GM18520 (cell line): ENCODE data around the gene GPR35.

ENCODE experiments used
- ATAC-seq: cut with Tn5 transposase; IDR thresholded peaks from one replicate; pipeline ENCODE4 v1.9.1; 2021; ENCODE audit not compliant: unreplicated experiment

GPR35 gene

DNA sequence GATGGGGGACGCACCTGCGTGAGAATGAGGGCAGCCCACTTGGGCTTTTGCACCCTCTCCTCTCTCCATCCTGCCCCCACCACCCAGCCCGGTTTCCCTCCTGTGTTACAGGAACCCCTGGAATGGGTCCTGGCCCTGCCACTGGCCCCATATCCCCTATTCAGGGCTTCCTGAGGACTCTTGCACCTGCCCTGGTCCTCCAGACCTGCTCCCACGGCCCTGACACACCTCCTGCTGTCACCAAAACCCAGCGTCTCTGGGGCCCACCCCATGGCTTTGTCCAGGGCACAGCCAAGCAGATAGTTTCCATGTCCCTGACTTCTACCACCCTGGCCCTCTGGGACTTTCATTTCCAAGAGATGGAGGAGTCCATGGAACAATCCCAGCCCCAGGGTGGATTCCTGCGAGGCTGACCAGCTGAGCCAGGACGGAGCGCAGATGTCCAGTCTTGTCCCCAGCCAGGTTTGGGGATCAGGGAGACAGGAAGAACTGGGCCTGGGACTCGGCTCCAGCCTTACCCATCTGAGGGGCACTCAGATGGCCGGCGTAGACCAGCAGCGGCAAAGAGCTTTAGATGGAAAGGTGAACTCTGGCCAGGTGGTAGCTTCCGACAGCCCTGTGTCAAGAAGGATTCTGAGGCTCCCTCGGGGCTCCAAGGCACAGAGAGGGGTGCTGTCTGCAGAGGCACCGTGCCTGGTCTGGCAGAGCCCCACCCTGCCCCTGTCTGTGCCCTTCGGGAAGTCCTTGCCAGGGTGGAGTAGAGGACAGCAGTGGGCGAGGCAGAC, 12.0 kb downstream of the GPR35 start:
- no peak for ATAC-seq

DNA sequence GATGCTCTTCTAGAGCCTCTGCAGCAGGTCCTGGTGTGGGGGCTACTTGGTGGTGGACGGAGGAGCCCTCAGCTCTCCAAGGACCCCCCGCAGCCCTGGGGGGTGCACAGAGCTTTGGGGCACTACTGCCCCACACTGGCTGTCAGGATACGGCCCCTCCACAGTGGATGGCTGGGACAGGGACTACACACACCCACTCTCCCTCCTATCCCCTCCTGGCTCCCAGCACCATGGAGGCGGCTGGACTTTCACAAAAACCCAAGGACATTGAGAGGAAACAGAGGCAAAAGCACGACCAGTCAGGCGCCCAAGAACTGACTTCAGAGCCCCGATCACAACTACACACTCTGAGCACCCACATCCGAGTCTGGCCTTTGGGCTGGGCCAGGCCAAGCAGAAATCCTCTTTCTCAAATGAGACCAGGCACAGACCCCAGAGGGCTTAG, 12.6 kb downstream of the GPR35 start:
- ATAC-seq = no peak

DNA sequence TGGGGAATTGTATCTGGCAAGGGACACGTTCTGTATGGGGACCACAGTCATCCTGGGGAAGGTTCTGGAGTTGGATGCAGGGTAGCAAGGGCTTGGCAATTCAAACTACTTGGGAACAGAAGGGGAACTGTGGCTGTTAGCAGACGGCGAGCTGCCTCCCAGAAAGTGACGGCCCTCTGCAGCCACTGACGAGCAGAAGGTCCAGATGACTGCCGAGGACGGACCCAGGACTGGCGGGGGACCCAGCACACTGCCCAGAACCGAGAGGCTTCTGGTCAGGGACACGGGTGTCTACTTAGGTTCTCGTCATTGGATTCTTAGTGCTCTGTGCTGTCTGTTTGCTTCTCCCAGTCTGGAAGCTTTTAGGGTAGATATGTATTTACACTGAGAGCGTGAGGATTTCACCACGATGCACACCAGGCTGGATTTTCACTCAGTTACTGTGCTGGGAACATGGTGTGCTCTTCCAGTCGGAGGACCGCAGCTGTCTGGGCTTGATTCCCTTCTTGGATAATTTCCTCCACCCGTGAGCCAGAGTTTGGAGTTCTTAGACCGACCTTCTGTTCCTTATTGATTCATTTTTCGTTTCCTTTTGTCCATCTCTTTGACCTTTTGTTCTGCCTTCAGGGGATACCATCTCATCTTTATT, 13.4 kb downstream of the GPR35 start:
- no peak for ATAC-seq

DNA sequence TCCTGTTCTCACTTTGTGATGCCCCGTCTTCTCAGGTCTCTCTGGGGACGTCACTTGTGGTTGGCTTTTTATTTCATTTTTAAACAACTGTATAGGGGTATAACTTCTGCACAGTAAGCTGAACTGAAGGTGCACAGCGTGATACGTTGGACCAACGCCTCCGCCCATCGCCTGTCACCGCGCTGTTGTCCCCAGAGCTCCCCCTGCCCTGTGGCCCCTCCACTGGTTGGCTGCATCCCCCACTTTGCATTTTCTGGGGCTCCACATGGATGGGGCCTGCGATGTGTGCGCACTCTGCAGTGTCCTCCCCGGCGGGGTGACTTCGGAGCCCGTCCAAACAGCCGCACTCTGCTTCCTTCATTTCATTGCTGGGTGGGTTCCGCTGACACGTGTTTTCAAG, 14.3 kb downstream of the GPR35 start:
- ATAC-seq = no peak

DNA sequence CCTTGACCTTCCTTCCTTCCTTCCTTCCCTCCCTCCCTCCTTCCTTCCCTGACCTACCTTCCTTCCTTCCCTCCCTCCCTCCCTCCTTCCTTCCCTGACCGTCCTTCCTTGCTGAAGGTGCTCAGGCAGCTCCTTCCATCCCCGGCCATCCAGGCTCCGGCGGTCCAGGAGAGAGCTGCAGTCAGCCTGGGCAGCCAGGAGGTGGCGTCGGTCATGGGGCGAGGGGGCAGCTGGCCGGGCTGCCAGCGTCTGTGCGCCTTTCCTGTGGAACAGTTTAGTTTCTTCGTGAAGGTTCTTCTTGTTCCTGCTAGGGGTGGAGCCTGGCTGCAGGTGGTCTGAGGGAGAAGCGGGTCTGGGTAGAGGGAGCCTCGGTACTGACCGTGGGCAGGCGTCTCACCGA, 15.7 kb downstream of the GPR35 start:
- no peak for ATAC-seq

DNA sequence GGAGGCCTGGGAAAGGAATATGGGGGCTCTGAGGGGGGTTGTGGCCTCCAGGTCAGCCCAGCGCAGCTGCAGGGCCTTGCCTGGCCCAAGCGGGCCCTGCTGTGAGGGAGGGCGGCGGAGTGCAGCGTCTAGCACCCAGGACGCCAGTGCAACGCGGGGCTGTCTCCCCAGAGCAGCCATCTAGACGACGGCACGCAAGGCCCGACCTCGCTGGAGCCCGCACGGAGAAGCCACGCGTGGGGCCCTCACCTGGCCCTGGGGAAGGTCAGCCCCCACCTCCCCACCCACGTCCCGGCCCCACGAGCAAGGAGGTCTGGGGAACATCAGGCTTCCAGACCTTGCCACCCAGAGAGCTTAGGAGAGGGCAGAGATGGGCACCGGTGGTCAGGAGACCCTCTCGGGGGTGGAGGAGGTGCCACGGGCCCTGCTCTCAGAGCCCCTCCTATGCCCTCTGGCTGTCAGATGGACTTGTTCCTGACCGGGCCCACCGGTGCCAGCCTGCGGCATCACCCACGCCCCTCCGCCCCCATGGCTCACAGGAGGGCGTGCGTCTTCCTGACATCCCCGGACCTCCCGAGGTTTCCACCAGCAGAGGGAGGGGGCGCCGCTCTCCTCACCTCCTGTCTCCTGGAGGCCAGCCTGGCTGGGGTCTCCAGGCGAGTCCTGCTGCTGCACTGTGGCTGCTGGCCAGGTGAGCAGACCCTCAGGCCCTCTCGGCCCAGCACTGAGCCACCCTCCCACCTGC, 17.0 kb downstream of the GPR35 start:
- ATAC-seq = no peak

DNA sequence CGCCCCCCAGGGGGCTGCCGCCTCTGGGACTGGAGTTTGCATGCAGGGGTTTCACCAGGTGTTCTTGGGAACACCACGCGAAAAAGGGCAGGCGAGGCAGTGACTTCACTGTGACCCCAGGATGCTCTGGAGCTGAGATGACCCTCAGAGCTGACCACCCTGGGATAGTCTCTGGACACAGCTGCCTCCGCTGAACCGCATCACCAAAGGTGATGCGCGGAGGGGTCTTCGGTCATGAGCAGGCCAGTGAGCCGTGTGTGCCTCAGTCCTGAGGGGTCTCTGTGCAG, 17.5 kb downstream of the GPR35 start:
- ATAC-seq = no peak

DNA sequence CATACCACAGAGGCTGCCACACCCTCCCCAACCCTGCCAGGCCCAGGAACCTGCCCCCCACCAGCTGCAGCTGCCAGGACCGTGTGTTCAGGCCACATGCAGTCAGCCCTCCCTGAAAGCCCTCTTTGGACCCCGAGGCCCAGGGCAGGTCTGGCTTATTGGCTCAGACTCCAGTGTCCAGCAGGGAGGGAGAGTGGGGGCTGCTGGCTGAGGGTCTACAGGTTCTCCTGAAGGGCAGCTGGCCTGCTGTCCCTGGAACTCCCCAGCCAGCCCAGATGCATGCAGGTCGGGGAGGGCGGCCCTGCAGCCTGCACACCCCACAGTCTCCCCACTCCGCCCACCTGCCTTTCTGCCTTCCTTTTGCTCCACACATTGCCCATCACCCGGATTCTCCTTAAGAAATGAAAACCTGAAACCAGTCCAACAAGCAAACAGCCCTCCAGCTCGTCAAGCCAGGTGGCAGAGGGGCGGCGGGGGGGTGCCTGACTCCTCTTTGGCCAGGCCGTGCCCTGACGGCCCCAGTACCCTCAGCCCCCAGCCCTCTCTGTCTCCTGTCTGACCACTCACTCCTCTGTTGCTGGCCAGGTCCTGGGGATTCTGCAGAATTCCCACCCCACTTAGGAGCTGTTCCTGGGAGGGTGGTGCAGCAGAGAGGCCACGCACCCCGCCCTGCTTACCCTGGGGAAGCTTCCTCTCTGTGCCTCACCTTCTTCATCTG, 18.0 kb downstream of the GPR35 start:
- no peak for ATAC-seq

DNA sequence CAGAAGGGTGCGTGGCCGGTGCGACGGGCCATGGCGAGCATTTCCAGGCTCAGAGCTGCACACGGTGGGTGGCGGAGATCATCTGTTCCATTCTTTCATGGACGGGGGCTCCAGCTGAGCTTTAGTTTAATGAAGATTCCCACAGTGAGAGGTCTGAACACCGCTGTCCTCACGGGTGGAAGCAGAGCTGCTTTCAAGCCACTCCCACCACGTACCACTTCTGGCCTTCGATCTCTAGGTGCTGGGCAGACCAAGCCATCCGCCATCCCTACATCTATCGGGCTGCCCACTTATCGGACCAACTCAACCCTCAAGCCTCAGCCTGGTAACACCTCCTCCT, 18.5 kb downstream of the GPR35 start:
- ATAC-seq = no peak

DNA sequence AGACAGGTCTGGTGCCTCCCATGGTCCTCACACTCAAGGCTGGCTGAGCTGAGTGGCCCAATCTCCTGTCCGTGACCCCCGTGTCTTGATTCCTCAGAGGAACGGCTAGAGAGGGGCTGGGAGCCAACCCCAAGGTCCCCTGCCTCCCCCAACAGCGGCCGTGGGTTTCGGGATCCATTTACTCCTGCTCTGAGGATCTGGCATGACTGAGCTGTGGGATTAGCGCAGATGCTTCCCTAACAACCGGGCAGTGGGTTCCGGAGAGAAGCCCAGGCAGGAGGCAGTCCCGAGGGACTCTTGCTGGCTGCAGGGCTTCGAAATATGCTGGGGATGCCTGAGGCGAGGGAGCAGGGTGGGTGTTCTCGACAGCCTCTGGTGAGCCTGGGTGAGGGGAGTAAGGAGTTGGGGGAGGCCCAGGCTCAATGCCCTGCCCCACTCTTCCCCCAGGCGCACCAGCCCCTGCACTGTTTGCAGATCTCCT, 18.9 kb downstream of the GPR35 start:
- ATAC-seq = no peak

DNA sequence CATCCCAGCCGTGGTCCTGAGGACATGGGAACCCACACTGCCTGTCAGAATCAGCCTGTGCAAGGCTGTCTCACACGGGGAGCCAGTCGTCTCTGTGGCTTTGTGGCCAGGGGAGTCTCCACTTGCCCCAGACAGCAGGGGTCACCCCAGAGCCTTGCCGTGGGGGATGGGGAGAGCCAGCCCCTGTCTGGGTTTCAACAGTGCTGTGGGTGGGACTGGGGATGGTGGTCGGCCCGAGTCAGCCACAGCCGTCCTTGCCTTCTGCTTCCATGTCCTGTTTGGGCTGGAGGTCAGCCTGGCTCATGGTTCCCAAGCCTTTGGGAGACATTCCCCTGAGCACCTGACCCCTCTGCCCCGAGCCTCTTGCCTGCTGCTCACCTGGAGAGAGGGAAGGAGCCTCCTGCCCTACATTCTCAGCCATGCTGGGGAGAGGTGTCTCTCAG, 19.6 kb downstream of the GPR35 start:
- ATAC-seq = no peak

DNA sequence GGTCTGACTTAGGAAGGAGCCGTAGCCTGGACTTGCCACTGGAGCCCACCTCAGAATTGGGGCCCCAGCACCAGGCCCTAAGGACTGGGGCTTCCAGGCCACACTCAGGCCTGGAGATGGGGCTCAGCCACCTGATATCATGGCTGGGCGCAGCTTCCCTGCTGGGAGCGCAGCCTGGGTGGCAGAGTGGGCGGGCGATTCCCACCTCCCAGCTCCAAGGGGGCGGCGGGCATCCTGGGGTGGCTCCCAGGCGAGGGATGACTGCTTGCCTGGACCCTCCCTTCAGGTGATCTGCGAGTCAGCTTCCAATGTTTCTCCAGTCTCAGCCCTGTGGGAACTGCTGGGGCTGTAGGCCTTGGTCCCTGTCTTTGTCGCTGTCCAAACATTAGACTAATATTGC, 20.1 kb downstream of the GPR35 start:
- no peak for ATAC-seq

DNA sequence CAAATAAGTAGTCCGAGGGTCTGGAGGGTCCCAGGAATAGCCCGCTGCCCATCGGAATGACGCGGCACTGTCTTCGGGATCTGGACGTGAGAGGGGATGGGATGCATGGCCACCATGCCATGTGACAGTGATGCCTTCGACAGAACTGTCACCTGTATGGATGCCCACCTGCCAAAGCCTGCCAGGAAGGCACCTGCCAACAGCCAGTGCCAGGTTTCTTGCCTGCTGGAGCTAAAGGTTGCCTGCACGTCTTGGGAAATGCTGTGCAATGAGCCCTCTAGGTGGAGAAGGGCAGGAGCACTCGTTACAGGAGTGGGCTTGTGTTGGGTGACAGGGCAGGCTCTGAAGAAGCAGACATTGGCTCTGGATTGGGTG, 20.5 kb downstream of the GPR35 start:
- ATAC-seq = no peak

DNA sequence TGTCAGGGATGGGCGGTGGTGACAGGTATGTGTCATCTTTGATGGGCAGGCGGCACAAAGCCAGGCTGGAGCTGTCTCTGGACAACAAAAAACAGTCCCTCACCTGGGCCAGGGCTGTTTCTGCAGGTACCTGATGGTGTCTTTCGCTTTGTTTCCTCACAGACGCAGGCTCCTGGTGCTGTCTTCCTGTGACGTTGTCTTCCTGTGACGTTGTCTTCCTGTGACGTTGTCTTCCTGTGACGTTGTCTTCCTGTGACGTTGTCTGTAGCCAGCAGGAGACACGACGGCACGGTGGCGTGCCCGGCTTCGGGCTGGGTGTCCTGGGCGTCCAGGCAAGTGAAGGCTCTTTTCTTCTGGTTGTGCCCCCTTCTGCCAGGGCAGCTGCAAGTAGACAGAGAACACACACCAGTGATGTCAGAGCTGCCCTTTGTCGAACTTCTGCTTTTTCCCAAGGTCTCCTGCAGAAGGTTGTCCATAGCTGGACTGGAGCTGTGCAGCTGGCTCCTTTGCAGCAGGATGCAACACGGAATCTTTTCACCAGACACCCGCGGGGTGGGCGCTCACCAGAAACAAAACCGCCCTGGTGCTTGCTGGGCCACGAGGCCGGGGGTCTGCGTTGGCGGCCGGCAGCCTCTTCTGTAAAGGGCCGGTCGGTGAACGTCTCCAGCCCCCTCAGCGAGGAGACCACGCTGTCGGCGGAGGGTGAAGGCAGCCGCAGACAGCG, 21.1 kb downstream of the GPR35 start:
- no peak for ATAC-seq

DNA sequence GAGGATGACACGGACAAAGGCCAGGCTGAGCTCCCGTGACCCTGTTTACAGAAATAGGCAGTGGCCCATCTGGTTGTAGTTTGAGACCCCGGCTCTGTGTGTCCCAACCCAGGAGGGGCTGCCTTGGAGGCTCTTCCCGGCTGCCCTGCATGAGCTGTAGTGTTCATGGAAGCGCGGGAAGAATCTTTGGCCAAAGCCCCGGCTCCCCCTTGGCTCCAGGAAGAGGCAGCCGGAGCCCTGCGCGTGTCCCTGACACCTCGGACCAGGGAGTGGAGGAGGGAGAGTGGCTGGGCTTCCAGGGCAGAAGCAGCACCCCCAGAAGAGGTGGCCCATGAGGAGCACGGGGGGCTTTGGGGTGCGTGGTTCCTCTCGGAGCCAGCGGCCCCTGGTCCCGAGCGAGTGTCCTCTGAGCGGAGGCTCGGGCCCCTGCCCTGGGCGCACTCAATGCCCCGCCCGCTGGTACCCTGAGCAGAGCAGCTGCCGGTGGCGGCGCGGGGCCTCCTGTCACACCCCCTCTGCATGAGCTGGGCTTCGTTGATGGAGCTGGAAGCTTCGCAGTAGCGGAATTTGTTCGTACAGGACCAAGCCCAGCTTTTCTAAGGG, 21.7 kb downstream of the GPR35 start:
- ATAC-seq = no peak

DNA sequence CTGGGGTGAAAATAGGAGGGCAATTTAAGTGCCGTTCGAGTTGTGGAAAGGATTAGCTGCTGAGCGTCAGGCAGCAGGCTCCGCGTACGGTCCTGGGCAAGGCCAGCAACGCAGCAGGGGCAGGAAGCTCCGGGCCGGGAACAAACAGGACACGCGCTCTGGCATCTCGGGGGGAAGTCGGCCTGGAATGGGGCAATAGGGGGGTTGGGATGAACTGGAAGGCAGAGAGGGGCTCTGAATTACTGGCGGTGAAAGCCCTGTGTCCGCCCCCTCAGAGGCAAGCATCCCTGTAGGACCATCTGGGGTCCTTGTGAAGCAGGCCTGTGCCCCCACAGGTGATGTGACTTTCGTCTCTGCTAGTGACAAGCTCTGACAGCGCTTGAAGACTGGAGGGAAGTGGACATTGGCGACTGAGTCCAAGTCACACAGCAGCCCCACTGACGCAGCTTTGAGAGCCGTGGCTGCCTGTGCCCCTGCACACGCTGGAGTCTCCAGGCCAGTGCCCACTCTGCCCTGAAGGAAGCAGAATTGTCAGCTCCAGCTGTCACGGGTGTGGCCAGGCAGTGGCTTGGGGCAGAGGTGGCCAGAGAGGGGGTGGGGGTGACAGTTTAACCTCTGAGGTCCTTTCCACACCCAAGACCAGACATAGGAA, 22.3 kb downstream of the GPR35 start:
- no peak for ATAC-seq

DNA sequence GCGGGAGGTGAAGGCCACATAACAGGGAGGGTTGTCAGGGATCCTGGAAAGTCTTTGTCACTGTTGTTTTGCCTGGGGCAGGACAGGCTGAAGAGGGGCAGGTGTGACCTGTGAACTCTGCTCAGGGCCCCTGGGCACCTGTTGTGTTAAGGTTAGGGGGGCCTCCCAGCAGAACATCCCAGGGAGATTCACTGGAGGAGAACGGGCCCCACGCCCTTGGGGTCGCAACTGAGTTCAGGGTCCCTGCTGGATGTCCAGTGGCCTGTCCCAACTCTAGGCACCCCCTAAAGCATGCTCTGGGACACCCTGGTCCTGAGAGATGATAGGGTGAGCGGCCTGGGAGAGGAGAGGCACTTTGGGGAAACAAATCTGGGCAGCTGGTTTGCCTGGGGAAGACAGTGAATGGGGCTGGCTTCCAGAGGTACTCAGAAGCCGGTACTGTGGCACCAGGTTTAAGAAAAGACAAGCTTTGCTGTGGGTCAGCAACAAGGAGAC, 22.9 kb downstream of the GPR35 start:
- ATAC-seq = no peak

DNA sequence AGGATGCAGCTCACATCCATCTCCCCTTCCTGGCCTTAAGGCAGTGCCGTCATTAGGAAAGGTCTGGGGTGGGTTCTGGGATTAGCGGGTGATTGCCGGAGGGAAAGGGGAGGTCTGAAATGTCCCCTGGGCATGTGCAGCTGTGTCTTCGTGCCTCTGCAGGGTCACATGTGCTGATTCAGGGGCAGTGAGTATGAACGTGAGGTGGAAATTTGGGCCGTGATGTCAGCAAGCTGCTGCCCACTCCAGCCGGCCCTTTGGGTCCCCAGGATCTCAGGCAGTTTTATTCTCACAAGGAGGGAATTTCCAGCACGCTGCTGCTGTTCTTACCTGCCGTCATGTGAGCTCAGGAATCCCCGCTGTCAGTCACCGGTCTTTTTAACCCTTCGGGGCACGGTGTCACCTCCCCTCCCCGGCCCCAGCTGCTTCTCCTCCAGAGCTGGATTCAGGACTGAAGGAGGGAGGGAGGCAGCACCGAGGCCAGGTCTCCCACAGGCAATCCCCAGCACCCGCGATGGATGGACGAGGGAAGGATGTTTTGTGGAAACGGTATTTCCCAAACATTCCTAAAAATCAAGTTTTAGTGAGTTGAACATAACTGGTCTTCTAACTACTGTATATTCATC, 23.5 kb downstream of the GPR35 start:
- no peak for ATAC-seq

DNA sequence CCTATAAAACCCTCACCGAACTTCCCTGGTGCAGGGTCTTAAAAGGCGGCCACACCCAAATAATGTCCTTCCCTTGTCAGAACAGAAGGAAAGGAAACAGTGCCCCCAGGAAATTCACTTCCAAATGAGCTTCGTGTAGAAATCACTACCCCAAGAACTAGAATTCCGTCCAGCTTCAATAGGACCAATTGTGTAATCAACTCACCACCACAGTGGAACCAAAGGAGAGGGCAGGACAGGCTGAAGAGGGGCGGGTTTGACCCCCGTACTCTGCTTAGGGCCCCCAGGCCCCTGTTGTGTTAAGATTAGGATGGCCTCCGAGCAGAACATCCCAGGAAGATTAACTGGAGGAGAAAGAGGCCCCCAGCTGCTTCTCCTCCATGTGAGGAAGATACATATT, 24.1 kb downstream of the GPR35 start:
- no peak for ATAC-seq
